VCaP (cell line): ENCODE results near the gene ACTN4.

Experiments
- H3K27ac ChIP-seq: fragments of 450-650 bp; 2 replicates; pipeline ENCODE4 v1.5.1; 2017
- TF ChIP-seq, protein P1 (sequence below): fragments of 450-650 bp; conservative IDR thresholded peaks from 2 replicates; pipeline ENCODE4 v1.5.1; 2017; ENCODE audit warnings: mild to moderate bottlenecking, moderate library complexity

Gene ACTN4

DNA sequence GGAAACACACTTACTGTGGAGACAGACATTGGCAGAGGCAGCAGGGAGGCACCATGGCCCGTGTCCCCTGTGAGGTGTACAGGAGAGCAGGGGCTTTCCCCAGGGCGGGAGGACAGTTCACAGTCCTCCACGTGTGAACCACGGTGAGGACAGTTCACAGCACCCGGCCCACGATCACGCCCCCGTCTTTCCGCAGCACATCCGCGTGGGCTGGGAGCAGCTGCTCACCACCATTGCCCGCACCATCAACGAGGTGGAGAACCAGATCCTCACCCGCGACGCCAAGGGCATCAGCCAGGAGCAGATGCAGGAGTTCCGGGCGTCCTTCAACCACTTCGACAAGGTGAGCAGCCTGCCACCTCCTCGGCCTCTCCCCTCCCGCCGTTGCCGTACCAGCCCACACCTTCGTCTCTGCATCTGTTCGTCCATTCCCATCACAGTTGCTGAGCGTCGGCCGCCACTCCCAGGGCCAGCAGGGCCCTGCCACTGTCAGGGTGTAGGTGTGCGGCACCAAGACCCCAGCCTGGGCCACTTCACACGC lies 79.4 kb downstream of the ACTN4 start:
- TF ChIP-seq, protein P1, sequence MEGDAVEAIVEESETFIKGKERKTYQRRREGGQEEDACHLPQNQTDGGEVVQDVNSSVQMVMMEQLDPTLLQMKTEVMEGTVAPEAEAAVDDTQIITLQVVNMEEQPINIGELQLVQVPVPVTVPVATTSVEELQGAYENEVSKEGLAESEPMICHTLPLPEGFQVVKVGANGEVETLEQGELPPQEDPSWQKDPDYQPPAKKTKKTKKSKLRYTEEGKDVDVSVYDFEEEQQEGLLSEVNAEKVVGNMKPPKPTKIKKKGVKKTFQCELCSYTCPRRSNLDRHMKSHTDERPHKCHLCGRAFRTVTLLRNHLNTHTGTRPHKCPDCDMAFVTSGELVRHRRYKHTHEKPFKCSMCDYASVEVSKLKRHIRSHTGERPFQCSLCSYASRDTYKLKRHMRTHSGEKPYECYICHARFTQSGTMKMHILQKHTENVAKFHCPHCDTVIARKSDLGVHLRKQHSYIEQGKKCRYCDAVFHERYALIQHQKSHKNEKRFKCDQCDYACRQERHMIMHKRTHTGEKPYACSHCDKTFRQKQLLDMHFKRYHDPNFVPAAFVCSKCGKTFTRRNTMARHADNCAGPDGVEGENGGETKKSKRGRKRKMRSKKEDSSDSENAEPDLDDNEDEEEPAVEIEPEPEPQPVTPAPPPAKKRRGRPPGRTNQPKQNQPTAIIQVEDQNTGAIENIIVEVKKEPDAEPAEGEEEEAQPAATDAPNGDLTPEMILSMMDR, result no peak

DNA sequence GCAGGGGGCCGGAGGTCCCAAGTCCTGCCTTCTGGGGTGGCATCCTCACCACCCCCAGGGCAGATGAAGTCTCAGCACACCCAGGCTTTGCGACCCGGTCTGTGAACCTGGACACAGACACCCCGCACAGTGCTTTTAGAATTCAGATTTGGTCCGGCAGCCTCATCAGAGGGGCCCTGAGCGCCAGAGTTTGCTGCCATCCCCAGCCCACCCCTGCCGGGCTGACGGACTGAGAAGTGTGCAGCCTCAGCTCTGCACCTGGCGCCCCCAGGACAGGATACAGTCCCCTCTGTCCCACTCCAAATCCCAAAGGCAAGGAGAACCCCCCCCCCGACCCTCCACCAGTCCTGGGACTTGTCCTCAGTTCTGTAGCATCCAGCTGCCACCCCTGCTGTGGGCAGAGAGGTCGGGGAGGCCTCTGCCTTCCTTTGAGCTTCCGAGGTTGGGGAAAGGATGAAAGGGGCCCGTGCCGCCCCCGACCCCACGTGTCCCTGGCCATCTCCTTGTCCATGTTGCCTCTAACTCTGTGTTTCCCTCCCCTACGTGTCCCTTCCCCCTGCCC lies 79.9 kb downstream of the ACTN4 start:
- H3K27ac ChIP-seq, result no peak overlapping the region
- TF ChIP-seq, protein P1, result no peak

More for the DNA sequence above, 79.4 kb downstream of the ACTN4 start:
- H3K27ac ChIP-seq, result no peak overlapping the region

DNA sequence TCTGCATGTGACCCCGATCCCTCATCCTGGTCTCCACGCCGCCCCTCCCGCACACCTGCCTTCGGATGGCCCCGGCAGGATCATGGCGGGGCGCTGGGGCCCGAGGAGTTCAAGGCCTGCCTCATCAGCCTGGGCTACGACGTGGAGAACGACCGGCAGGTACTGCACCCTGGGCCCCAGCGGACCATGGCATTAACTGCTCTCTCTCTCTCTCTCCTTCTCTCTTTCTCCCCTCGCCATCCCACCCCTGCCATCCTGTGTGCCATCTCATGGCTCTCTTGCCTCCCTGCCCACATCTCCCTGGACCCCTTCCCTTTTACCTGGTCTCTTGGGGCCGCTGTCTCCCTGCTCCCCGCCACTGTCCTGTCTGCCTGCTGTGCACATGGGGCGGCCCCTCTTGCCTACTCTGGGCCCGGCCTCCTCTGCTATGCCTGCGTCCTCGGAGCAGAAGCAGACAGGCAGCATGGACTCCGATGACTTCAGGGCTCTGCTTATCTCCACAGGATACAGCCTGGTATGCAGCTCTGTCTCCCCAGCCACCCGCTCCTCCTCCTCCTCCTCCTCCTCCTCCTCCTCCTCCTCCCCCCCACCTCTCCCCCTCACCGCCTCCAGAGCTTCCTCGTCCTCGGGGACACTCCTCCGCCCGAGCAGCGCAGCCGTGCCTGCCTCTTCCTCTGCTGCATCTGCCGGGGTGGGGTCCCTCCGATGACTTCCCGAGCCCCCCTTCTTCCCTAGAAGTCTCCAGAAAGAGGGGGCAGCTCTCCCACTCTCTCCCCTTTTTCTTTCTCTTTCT lies 80.6 kb downstream of the ACTN4 start:
- TF ChIP-seq, protein P1, result no peak
- no peak overlapping the region for H3K27ac ChIP-seq

DNA sequence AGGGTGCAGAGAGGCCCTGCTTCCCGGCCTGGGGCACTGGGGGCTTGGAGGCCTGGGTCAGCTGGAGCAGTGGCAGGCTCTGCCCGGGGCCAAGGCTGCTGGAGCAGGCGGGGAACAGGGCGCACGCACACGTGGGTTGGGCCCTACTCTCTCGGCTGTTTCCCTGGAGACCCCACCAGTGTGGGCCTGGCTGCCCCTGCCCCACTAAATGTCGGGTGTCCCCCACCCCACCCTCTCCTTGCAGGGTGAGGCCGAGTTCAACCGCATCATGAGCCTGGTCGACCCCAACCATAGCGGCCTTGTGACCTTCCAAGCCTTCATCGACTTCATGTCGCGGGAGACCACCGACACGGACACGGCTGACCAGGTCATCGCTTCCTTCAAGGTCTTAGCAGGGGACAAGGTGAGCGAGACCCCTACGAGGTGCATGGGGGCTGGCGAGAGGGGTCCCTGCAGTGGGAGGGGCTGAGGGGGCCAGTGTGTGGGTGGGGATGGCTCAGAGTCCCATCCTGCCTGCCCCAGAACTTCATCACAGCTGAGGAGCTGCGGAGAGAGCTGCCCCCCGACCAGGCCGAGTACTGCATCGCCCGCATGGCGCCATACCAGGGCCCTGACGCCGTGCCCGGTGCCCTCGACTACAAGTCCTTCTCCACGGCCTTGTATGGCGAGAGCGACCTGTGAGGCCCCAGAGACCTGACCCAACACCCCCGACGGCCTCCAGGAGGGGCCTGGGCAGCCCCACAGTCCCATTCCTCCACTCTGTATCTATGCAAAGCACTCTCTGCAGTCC lies 81.5 kb downstream of the ACTN4 start:
- TF ChIP-seq, protein P1, result no peak
- H3K27ac ChIP-seq, result no peak overlapping the region

DNA sequence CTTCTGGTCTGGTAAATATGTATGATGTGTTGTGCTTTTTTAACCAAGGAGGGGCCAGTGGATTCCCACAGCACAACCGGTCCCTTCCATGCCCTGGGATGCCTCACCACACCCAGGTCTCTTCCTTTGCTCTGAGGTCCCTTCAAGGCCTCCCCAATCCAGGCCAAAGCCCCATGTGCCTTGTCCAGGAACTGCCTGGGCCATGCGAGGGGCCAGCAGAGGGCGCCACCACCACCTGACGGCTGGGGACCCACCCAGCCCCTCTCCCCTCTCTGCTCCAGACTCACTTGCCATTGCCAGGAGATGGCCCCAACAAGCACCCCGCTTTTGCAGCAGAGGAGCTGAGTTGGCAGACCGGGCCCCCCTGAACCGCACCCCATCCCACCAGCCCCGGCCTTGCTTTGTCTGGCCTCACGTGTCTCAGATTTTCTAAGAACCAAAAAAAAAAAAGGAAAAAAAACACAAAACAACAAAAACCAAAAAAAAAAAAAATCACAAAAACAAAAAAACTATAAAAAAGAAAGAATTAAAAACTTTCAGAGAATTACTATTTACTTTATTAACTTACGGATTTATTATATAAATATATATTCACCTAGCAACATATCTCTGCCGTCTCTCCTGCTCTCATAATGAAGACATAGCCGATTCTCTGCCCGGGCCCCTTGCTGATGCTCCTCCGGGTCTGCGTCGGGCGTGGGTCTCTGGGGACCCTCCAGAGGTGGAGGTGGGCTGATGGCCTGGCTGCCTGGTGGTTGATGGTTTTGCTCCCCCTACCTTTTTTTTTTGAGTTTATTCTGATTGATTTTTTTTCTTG lies 82.4 kb downstream of the ACTN4 start:
- H3K27ac ChIP-seq, result peak overlapping the region; percentile 72

DNA sequence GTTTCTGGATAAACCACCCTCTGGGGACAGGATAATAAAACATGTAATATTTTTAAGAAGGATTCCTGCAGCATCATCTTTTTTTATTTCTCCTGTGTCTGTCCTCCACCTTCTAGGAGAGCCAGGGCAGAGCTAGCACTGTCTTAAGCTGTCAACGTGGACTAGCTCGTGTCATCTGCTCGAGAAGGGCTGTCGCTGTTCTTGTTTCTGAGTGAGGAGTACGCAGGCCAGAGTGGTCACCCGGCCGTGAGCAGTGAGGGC lies 83.0 kb downstream of the ACTN4 start:
- H3K27ac ChIP-seq, result peak overlapping the region; percentile 72

More for the DNA sequence above, 82.4 kb downstream of the ACTN4 start:
- TF ChIP-seq, protein P1, result peak; percentile 91

More for the DNA sequence above, 83.0 kb downstream of the ACTN4 start:
- TF ChIP-seq, protein P1, result no peak
